ENCODE data around the gene EPB41L3. TPM values are rescaled to one million over a fixed set of nuclear protein-coding genes. Genes with fewer than 3 reads are reported as not detected.

The EPB41L3 gene
- total RNA-seq, 1 experiment from 2014 or later, result 8.7 TPM

GRCh38 chr18:5519448-5520298, 24.1 kb downstream of the EPB41L3 start:
- Mint-ChIP-seq H3K4me1 (ENCODE audit: low read depth, unreplicated experiment) (no peaks in the 10 kb centered on the region), H3K27ac (ENCODE audit: unreplicated experiment) (no peak overlapping the region), H3K9me3 (ENCODE audit: unreplicated experiment) (no peaks in the 10 kb centered on the region), H3K36me3 (ENCODE audit: insufficient read depth, unreplicated experiment) (no peaks in the 10 kb centered on the region), H3K27me3 (ENCODE audit: insufficient read depth, unreplicated experiment) (peaks cover 8% of the 10 kb centered on the region), H3K4me3 (ENCODE audit: unreplicated experiment) (no peak overlapping the region)
- no peaks in the 10 kb centered on the region for H3K36me3 ChIP-seq (ENCODE audit: control insufficient read depth, insufficient read depth, low read length)
- no TSS peak for BruUV-seq (replicated peaks)
- H3K9me3 ChIP-seq, result no peaks in the 10 kb centered on the region
- H3K27me3 ChIP-seq (replicated peaks; ENCODE audit: control insufficient read depth, insufficient read depth, low read length), result no peaks in the 10 kb centered on the region
- DNase-seq, result no peak
- peaks cover 4% of the 10 kb centered on the region; the same call in 1 of the 2 replicates for H3K4me1 ChIP-seq
- CTCF ChIA-PET, result no interaction called here
- intact Hi-C loops (cut with micrococcal nuclease; ENCODE audit: unreplicated experiment), result no loop called here
- no peak overlapping the region for H3K4me3 ChIP-seq (ENCODE audit: low read depth, low read length)
- POLR2A ChIA-PET, result no interaction called here
- TF ChIP-seq CTCF (IDR thresholded peaks at IDR 0.05; ENCODE audit: insufficient read depth in 1 of 2, low read depth in 1 of 2, low read length in 1 of 2, severe bottlenecking in 1 of 2, unreplicated experiment in 1 of 2), result no peak

- intact Hi-C loops (cut with micrococcal nuclease; ENCODE audit: unreplicated experiment), result no loop called here
- no peaks in the 10 kb centered on the region for H3K9me3 Mint-ChIP-seq (ENCODE audit: unreplicated experiment)
- POLR2A ChIA-PET, result no interaction called here
- H3K36me3 Mint-ChIP-seq (ENCODE audit: insufficient read depth, unreplicated experiment), result no peaks in the 10 kb centered on the region
- CTCF ChIA-PET, result no interaction called here
- TF ChIP-seq CTCF (IDR thresholded peaks at IDR 0.05; ENCODE audit: insufficient read depth in 1 of 2, low read depth in 1 of 2, low read length in 1 of 2, severe bottlenecking in 1 of 2, unreplicated experiment in 1 of 2), result no peak
- no peak overlapping the region for H3K27ac Mint-ChIP-seq (ENCODE audit: unreplicated experiment)
- no peaks in the 10 kb centered on the region for H3K9me3 ChIP-seq
- H3K27me3 ChIP-seq (replicated peaks; ENCODE audit: control insufficient read depth, insufficient read depth, low read length), result no peaks in the 10 kb centered on the region
- H3K4me1 ChIP-seq, result peaks cover 4% of the 10 kb centered on the region; the same call in 1 of the 2 replicates
- H3K4me1 Mint-ChIP-seq (ENCODE audit: low read depth, unreplicated experiment), result no peaks in the 10 kb centered on the region
- H3K36me3 ChIP-seq (ENCODE audit: control insufficient read depth, insufficient read depth, low read length), result no peaks in the 10 kb centered on the region
- BruUV-seq (replicated peaks), result no TSS peak
- no peak overlapping the region for H3K4me3 Mint-ChIP-seq (ENCODE audit: unreplicated experiment)
- peaks cover 8% of the 10 kb centered on the region for H3K27me3 Mint-ChIP-seq (ENCODE audit: insufficient read depth, unreplicated experiment)
- H3K4me3 ChIP-seq (ENCODE audit: low read depth, low read length), result no peak overlapping the region
- DNase-seq, result no peak
These were observed 24.9 kb downstream of the EPB41L3 start for GRCh38 chr18:5518899-5519371.

DNA sequence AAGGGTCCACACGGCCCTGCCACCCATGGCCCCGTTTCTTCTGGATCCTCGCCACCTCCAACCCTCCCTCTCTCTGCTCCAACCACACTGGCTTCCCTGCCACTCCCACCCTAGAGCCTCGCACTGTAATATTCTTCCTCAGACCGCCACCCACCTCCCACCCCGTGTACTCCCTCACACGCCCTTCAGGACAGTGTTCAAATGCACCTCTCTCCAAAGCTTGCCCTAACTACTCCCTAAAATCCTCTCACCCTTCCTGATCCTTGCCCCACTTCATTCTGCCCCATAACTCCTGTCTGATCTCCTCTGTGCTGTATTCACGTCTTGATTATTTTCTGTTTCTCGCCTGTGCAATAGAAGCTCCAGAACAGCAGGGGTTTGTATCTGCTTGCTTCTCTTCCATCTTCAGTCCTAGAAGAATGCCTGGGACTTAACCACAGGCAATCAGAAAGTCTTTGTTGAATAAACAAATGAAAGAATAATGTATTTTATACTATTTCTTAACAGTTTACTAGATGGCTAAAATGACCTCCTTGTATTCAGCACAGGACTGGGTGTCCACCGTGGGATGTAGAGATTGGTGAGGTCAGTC, 25.5 kb downstream of the EPB41L3 start:
- TF ChIP-seq CTCF (IDR thresholded peaks at IDR 0.05; ENCODE audit: insufficient read depth in 1 of 2, low read depth in 1 of 2, low read length in 1 of 2, severe bottlenecking in 1 of 2, unreplicated experiment in 1 of 2), result no peak
- Histone ChIP-seq H3K4me3 (ENCODE audit: low read depth, low read length) (no peak overlapping the region), H3K4me1 (peaks cover 4% of the 10 kb centered on the region; the same call in 1 of the 2 replicates), H3K9me3 (no peaks in the 10 kb centered on the region), H3K36me3 (ENCODE audit: control insufficient read depth, insufficient read depth, low read length) (no peaks in the 10 kb centered on the region), H3K27me3 (replicated peaks; ENCODE audit: control insufficient read depth, insufficient read depth, low read length) (no peaks in the 10 kb centered on the region)
- POLR2A ChIA-PET, result no interaction called here
- Mint-ChIP-seq H3K9me3 (ENCODE audit: unreplicated experiment) (no peaks in the 10 kb centered on the region), H3K4me1 (ENCODE audit: low read depth, unreplicated experiment) (no peaks in the 10 kb centered on the region), H3K27ac (ENCODE audit: unreplicated experiment) (no peak overlapping the region), H3K36me3 (ENCODE audit: insufficient read depth, unreplicated experiment) (no peaks in the 10 kb centered on the region), H3K4me3 (ENCODE audit: unreplicated experiment) (no peak overlapping the region), H3K27me3 (ENCODE audit: insufficient read depth, unreplicated experiment) (peaks cover 8% of the 10 kb centered on the region)
- intact Hi-C loops (cut with micrococcal nuclease; ENCODE audit: unreplicated experiment), result no loop called here
- BruUV-seq (replicated peaks), result no TSS peak
- no peak for DNase-seq
- CTCF ChIA-PET, result no interaction called here

All from Caco-2 (cell line).